Activated CD4-positive, CD25-positive, alpha-beta regulatory T cell treated with anti-CD3 and anti-CD28 coated beads, Interleukin-2, amount 50 U/mL, for 24 hours (primary cell): ENCODE data around the gene TMTC2.

Source experiments
- ATAC-seq, 2 donors: fragments of 150-1000 bp; cut with Tn5 transposase; one replicate each; pipeline ENCODE4 v1.10.0; 2021; ENCODE audit warnings: mild to moderate bottlenecking in 1 of 2, moderate library complexity in 1 of 2

The TMTC2 gene

GRCh38 chr12:82893896-82894295 is 207.2 kb downstream of the TMTC2 start:
- no peak for ATAC-seq

GRCh38 chr12:82896277-82896676 is 209.6 kb downstream of the TMTC2 start:
- ATAC-seq: no peak

GRCh38 chr12:82896979-82897378 is 210.3 kb downstream of the TMTC2 start:
- no peak for ATAC-seq

GRCh38 chr12:82898441-82898840 is 211.7 kb downstream of the TMTC2 start:
- no peak for ATAC-seq

GRCh38 chr12:82904219-82904790 is 217.6 kb downstream of the TMTC2 start:
- ATAC-seq: peak; percentile 44 to 71

- no peak for ATAC-seq
Measured at GRCh38 chr12:82910246-82910893, 223.7 kb downstream of the TMTC2 start.

GRCh38 chr12:82912406-82912805 is 225.7 kb downstream of the TMTC2 start:
- no peak for ATAC-seq

GRCh38 chr12:82919388-82920054 is 232.8 kb downstream of the TMTC2 start:
- ATAC-seq: no peak

GRCh38 chr12:82923935-82924334 is 237.2 kb downstream of the TMTC2 start:
- ATAC-seq: no peak

GRCh38 chr12:82926630-82927029 is 239.9 kb downstream of the TMTC2 start:
- ATAC-seq: no peak

GRCh38 chr12:82930301-82930700 is 243.6 kb downstream of the TMTC2 start:
- ATAC-seq: no peak

GRCh38 chr12:82931349-82932116 is 244.8 kb downstream of the TMTC2 start:
- ATAC-seq: no peak

GRCh38 chr12:82937151-82937550 is 250.4 kb downstream of the TMTC2 start:
- ATAC-seq: no peak

GRCh38 chr12:82942521-82942920 is 255.8 kb downstream of the TMTC2 start:
- ATAC-seq: no peak

- ATAC-seq: no peak
Measured at GRCh38 chr12:82942991-82943401, 256.3 kb downstream of the TMTC2 start.

GRCh38 chr12:82948491-82948890 is 261.8 kb downstream of the TMTC2 start:
- no peak for ATAC-seq

- no peak for ATAC-seq
Measured at GRCh38 chr12:82950356-82950755, 263.6 kb downstream of the TMTC2 start.

GRCh38 chr12:82952946-82953345 is 266.2 kb downstream of the TMTC2 start:
- ATAC-seq: no peak

- ATAC-seq: no peak
Measured at GRCh38 chr12:82953397-82953796, 266.7 kb downstream of the TMTC2 start.

- no peak for ATAC-seq
Measured at GRCh38 chr12:82954064-82954463, 267.4 kb downstream of the TMTC2 start.

- no peak for ATAC-seq
Measured at GRCh38 chr12:82954572-82954971, 267.9 kb downstream of the TMTC2 start.

- ATAC-seq: no peak
Measured at GRCh38 chr12:82955043-82955442, 268.3 kb downstream of the TMTC2 start.

- ATAC-seq: no peak
Measured at GRCh38 chr12:82958966-82959365, 272.3 kb downstream of the TMTC2 start.
